ENCODE measurements around the gene INSYN2B.

GRCh38 chr5:169848271-169848670, 132.0 kb downstream of the INSYN2B start:
- TF ChIP-seq POLR2A (IDR thresholded peaks at IDR 0.05), result no peak
- no peak for TF ChIP-seq CTCF (IDR thresholded peaks at IDR 0.05)
